ENCODE data around the gene MOCOS. TPM values are rescaled to one million over a fixed set of nuclear protein-coding genes. Genes with fewer than 3 reads are reported as not detected.

Gene MOCOS
- total and polyA plus RNA-seq, 2 experiments from 2014 or later, result 3.1 to 8.6 TPM

DNA sequence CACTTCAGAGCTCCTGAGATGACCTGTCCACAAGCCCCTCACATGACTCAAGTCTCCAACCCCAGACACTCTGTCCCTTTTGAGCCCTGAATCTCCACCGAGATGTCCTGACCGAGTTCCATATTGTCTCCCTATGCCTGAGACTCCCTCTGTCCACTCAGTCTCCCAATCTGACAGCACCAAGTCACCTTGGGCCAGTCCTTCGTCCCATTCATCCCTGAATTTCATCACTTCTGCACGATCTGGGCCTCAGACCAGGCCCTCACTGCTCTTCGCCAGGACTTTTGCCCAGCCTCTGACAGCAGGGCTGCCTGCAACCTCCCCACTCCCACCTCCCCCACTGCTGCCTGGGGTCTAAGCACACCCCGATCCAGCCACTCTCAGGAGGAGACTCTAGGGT lies 4.3 kb upstream of the MOCOS start:
- no peak overlapping the region for H3K4me2 ChIP-seq
- no peaks in the 10 kb centered on the region for H3K79me2 ChIP-seq
- DNase-seq (ENCODE audit: low spot score), result no peak
- TF ChIP-seq EZH2phosphoT487 (IDR thresholded peaks at IDR 0.05; ENCODE audit: low read depth, severe bottlenecking, unreplicated experiment), result no peak
- no peak for TF ChIP-seq EZH2 (IDR thresholded peaks at IDR 0.05; ENCODE audit: borderline replicate concordance)
- TF ChIP-seq, protein P1, sequence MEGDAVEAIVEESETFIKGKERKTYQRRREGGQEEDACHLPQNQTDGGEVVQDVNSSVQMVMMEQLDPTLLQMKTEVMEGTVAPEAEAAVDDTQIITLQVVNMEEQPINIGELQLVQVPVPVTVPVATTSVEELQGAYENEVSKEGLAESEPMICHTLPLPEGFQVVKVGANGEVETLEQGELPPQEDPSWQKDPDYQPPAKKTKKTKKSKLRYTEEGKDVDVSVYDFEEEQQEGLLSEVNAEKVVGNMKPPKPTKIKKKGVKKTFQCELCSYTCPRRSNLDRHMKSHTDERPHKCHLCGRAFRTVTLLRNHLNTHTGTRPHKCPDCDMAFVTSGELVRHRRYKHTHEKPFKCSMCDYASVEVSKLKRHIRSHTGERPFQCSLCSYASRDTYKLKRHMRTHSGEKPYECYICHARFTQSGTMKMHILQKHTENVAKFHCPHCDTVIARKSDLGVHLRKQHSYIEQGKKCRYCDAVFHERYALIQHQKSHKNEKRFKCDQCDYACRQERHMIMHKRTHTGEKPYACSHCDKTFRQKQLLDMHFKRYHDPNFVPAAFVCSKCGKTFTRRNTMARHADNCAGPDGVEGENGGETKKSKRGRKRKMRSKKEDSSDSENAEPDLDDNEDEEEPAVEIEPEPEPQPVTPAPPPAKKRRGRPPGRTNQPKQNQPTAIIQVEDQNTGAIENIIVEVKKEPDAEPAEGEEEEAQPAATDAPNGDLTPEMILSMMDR (IDR thresholded peaks at IDR 0.05; ENCODE audit: poor library complexity), result no peak
- no peaks in the 10 kb centered on the region for H3K27me3 ChIP-seq
- no peak overlapping the region for H3K4me3 ChIP-seq
- H3K9me3 ChIP-seq (ENCODE audit: low read depth), result no peaks in the 10 kb centered on the region
- no peaks in the 10 kb centered on the region for H3K36me3 ChIP-seq (replicated peaks; ENCODE audit: insufficient read depth, low read depth)
- no peak overlapping the region for H2AFZ ChIP-seq
- H4K20me1 ChIP-seq (ENCODE audit: insufficient read depth, poor library complexity, severe bottlenecking), result no peaks in the 10 kb centered on the region
- peaks cover 5% of the 10 kb centered on the region for H3K4me1 ChIP-seq (ENCODE audit: insufficient read depth)
- no peak overlapping the region for H3K27ac ChIP-seq
- H3K9me2 ChIP-seq (replicated peaks; ENCODE audit: insufficient read depth), result no peaks in the 10 kb centered on the region
- WGBS (ENCODE audit: low lambda C conversion rate, missing lambda C conversion rate), result 86% methylated on average over 6 of the region's 6 CpGs

DNA sequence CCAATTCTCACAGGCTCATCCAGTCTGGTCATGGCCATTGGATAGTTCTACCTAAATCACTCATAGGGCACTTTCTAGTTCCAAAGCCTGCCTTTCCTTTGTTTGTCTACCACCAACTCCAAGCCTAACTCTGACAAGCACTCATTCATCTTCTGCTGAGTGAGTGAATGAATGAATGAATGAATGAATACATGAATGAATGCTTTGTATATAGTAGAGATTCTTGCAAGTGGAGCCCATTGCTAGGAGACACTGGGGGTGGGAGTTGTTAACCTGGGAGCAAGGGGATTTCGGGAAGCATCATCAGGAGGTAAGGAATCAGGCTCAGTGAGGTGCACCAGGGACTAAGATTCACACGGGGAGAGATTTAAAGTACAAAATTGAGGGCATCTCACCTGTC lies 3.3 kb upstream of the MOCOS start:
- Histone ChIP-seq H3K27ac (no peak overlapping the region), H4K20me1 (ENCODE audit: insufficient read depth, poor library complexity, severe bottlenecking) (no peaks in the 10 kb centered on the region), H3K9me3 (ENCODE audit: low read depth) (no peaks in the 10 kb centered on the region), H3K4me3 (no peak overlapping the region), H3K79me2 (no peaks in the 10 kb centered on the region), H3K36me3 (replicated peaks; ENCODE audit: insufficient read depth, low read depth) (no peaks in the 10 kb centered on the region), H3K9me2 (replicated peaks; ENCODE audit: insufficient read depth) (no peaks in the 10 kb centered on the region), H3K27me3 (no peaks in the 10 kb centered on the region), H3K4me1 (ENCODE audit: insufficient read depth) (peaks cover 5% of the 10 kb centered on the region), H2AFZ (no peak overlapping the region), H3K4me2 (no peak overlapping the region)
- no peak for DNase-seq (ENCODE audit: low spot score)
- TF ChIP-seq EZH2 (IDR thresholded peaks at IDR 0.05; ENCODE audit: borderline replicate concordance) (no peak), EZH2phosphoT487 (IDR thresholded peaks at IDR 0.05; ENCODE audit: low read depth, severe bottlenecking, unreplicated experiment) (no peak)
- TF ChIP-seq, protein P1 (IDR thresholded peaks at IDR 0.05; ENCODE audit: poor library complexity), result no peak
- WGBS (ENCODE audit: low lambda C conversion rate, missing lambda C conversion rate), result 89% methylated on average over 2 of the region's 2 CpGs

DNA sequence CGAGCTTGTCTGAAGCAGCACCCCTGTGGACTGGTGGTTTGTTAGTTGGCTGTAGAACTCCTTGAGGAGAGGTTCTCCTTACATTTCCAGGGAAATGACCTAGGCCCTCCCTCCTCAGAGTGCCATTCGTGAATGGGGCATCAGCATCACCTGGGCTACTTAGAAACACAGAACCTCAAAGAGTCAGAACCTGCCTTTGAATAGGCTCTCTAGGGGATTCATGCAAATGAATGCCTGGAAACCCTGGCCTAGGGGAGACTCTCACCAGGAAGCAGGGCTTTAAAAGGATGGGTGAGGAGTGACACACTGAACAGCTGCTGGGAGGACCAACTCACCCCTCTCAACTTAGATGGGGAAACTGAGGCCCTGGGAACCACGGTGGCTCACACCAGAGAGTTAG lies 2.1 kb upstream of the MOCOS start:
- no peaks in the 10 kb centered on the region for H3K9me3 ChIP-seq (ENCODE audit: low read depth)
- no peaks in the 10 kb centered on the region for H3K36me3 ChIP-seq (replicated peaks; ENCODE audit: insufficient read depth, low read depth)
- no peaks in the 10 kb centered on the region for H4K20me1 ChIP-seq (ENCODE audit: insufficient read depth, poor library complexity, severe bottlenecking)

More for the DNA sequence above, 2.1 kb upstream of the MOCOS start:
- WGBS (ENCODE audit: low lambda C conversion rate, missing lambda C conversion rate), result 80% methylated on average over 3 of the region's 3 CpGs
- no peaks in the 10 kb centered on the region for H3K27me3 ChIP-seq
- DNase-seq (ENCODE audit: low spot score), result no peak
- no peak overlapping the region for H3K4me3 ChIP-seq
- H3K79me2 ChIP-seq, result peaks cover 5% of the 10 kb centered on the region
- no peak for TF ChIP-seq EZH2 (IDR thresholded peaks at IDR 0.05; ENCODE audit: borderline replicate concordance)
- no peak for TF ChIP-seq EZH2phosphoT487 (IDR thresholded peaks at IDR 0.05; ENCODE audit: low read depth, severe bottlenecking, unreplicated experiment)
- TF ChIP-seq, protein P1 (IDR thresholded peaks at IDR 0.05; ENCODE audit: poor library complexity), result no peak
- no peak overlapping the region for H3K4me2 ChIP-seq
- no peak overlapping the region for H2AFZ ChIP-seq
- H3K4me1 ChIP-seq (ENCODE audit: insufficient read depth), result peaks cover 5% of the 10 kb centered on the region
- no peaks in the 10 kb centered on the region for H3K9me2 ChIP-seq (replicated peaks; ENCODE audit: insufficient read depth)
- H3K27ac ChIP-seq, result no peak overlapping the region
